Osteocyte (in vitro differentiated cells): ENCODE data around the gene SMAD5. TPM values are rescaled to one million over a fixed set of nuclear protein-coding genes. Genes with fewer than 3 reads are reported as not detected.

Source experiments
- DNase-seq: peaks from one replicate; pipeline ENCODE4 v3.0.0; 2021; ENCODE audit warnings: mixed read lengths; ENCODE audit not compliant: unreplicated experiment; ENCODE audit errors: extremely low spot score
- H3K27ac Mint-ChIP-seq: one replicate; pipeline ENCODE4 v1.8.0; 2021; ENCODE audit warnings: mild to moderate bottlenecking, mixed read lengths; ENCODE audit not compliant: unreplicated experiment
- H3K27me3 Mint-ChIP-seq: one replicate; pipeline ENCODE4 v1.8.0; 2021; ENCODE audit warnings: mixed read lengths; ENCODE audit not compliant: unreplicated experiment
- H3K36me3 Mint-ChIP-seq: one replicate; pipeline ENCODE4 v1.8.0; 2021; ENCODE audit warnings: mixed read lengths; ENCODE audit not compliant: unreplicated experiment
- H3K4me1 Mint-ChIP-seq: one replicate; pipeline ENCODE4 v1.8.0; 2021; ENCODE audit warnings: mixed read lengths; ENCODE audit not compliant: unreplicated experiment
- H3K4me3 Mint-ChIP-seq: one replicate; pipeline ENCODE4 v1.8.0; 2021; ENCODE audit warnings: mild to moderate bottlenecking, moderate library complexity, mixed read lengths; ENCODE audit not compliant: unreplicated experiment
- H3K9me3 Mint-ChIP-seq: one replicate; pipeline ENCODE4 v1.8.0; 2021; ENCODE audit warnings: mixed read lengths; ENCODE audit not compliant: unreplicated experiment
- total RNA-seq: library from RNA; stranded (reverse); gene quantifications from 2 replicates; pipeline ENCODE4 v1.2.1, GENCODE V29; 2021
- TF ChIP-seq, protein P1 (sequence below): fragments of 200-600 bp; sonication (generic); IDR thresholded peaks from 2 replicates; pipeline ENCODE4 v1.5.0; 2021; ENCODE audit warnings: antibody characterized with exemption, mild to moderate bottlenecking, moderate library complexity

Gene SMAD5
- total RNA-seq, 1 donor from 2014 or later, result 62.7 TPM

DNA sequence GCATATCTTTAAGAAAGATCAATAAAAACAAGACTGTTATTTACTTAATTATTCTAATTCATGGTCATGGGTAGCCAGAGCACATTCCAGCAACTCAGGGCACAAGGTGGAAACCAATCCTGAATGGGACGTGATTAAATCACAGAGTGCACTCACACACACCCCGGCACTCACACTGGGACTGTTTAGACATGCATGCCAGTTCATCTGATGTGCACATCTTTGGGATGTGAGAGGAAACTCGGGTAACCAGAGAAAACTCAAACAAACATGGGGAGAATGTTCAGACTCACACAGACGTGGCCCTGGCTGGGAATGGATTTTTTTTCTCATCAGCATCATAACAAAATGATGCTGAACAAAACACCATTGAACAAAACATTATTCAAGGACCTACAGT, 29.4 kb downstream of the SMAD5 start:
- Mint-ChIP-seq H3K4me1 (peaks cover 19% of the 10 kb centered on the region), H3K36me3 (peaks cover 35% of the 10 kb centered on the region), H3K27me3 (no peaks in the 10 kb centered on the region), H3K4me3 (no peak overlapping the region), H3K9me3 (no peaks in the 10 kb centered on the region), H3K27ac (no peak overlapping the region)
- TF ChIP-seq, protein P1, sequence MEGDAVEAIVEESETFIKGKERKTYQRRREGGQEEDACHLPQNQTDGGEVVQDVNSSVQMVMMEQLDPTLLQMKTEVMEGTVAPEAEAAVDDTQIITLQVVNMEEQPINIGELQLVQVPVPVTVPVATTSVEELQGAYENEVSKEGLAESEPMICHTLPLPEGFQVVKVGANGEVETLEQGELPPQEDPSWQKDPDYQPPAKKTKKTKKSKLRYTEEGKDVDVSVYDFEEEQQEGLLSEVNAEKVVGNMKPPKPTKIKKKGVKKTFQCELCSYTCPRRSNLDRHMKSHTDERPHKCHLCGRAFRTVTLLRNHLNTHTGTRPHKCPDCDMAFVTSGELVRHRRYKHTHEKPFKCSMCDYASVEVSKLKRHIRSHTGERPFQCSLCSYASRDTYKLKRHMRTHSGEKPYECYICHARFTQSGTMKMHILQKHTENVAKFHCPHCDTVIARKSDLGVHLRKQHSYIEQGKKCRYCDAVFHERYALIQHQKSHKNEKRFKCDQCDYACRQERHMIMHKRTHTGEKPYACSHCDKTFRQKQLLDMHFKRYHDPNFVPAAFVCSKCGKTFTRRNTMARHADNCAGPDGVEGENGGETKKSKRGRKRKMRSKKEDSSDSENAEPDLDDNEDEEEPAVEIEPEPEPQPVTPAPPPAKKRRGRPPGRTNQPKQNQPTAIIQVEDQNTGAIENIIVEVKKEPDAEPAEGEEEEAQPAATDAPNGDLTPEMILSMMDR, result no peak
- DNase-seq, result no peak

DNA sequence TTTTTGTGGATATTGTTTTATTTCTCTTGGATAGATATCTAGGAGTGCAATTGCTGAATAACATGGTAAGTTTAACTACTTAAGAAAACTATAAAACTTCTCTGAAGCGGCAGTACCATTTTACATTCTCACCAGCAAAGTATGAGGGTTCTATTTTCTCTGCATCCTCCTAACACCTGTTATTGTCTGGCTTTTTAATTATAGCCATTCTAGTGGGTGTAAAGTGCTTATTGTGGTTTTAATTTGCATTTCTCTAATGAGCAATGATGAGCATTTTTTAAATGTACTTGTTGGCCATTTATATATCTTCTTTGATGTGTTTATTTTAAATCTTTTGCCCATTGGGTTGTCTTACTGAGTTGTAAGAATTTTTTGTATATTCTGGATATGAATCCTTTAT, 31.6 kb downstream of the SMAD5 start:
- no peaks in the 10 kb centered on the region for H3K27me3 Mint-ChIP-seq
- TF ChIP-seq, protein P1, result no peak
- peaks cover 49% of the 10 kb centered on the region for H3K36me3 Mint-ChIP-seq
- no peak overlapping the region for H3K4me3 Mint-ChIP-seq
- DNase-seq, result no peak
- peaks cover 10% of the 10 kb centered on the region for H3K4me1 Mint-ChIP-seq
- no peak overlapping the region for H3K27ac Mint-ChIP-seq
- no peaks in the 10 kb centered on the region for H3K9me3 Mint-ChIP-seq

DNA sequence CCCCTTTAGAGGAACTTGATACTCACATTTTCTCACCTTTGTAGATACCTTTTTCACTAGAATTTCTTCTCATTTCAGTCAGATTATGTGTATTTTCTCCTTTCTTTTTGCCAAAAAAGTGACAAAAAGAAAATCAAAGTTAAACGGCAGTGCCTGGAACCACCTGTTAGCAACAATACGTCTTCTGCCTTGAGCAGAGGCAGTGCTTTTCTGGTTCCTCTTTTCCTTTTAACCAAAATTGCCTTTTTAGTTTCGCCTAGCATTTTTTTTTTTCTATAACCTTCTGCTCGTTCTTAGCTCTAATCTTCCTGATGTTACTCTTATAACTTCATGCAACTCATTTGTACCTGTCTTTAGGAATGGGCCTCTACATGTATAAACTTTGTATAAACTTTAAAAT, 34.3 kb downstream of the SMAD5 start:
- no peak for DNase-seq
- Mint-ChIP-seq H3K27me3 (no peaks in the 10 kb centered on the region), H3K27ac (no peak overlapping the region), H3K4me1 (no peaks in the 10 kb centered on the region), H3K36me3 (peaks cover 49% of the 10 kb centered on the region), H3K9me3 (no peaks in the 10 kb centered on the region), H3K4me3 (no peak overlapping the region)
- TF ChIP-seq, protein P1, result no peak

DNA sequence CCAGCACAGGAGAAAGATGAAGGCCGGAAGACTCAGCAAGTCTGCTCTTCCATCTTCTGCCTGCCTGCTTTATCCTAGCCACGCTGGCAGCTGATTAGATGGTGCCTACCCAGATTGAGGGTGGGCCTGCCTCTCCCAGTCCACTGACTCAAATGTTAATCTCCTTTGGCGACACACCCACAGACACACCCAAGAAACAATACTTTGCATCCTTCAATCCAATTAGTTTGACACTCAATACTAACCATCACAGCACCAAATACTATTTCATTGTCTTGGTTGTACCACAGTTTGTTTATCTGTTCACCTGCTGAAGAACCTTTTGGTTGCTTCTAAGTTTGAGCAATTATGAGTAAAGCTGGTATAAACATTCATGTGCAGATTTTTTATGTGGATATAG, 36.6 kb downstream of the SMAD5 start:
- Mint-ChIP-seq H3K4me1 (no peaks in the 10 kb centered on the region), H3K36me3 (peaks cover 43% of the 10 kb centered on the region), H3K27ac (no peak overlapping the region), H3K4me3 (no peak overlapping the region), H3K27me3 (no peaks in the 10 kb centered on the region), H3K9me3 (no peaks in the 10 kb centered on the region)
- DNase-seq, result no peak
- TF ChIP-seq, protein P1, result no peak

DNA sequence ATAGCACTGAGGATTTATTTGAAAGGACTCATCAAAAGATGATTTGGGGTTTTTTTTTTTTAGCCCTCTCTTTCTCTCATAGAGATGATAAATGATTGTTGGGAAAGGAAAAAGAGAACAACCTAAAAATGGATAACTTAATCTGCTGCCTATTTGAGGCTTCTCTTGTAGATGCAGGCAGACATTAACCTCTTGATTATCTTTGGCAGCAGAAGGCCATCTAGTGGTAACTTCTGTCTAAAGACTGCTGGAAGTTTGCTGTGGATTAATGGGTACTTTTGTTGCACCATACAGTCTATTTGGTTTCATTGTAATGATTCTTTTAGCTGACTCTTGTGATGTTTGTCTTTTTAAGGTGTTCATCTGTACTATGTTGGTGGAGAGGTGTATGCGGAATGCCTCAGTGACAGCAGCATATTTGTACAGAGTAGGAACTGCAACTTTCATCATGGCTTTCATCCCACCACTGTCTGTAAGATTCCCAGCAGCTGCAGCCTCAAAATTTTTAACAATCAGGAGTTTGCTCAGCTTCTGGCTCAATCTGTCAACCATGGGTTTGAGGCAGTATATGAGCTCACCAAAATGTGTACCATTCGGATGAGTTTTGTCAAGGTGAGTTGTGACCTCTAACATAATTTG, 41.5 kb downstream of the SMAD5 start:
- H3K4me1 Mint-ChIP-seq, result no peaks in the 10 kb centered on the region
- peak overlapping the region; percentile 9 for H3K27ac Mint-ChIP-seq
- TF ChIP-seq, protein P1, result peak; percentile 76
- no peaks in the 10 kb centered on the region for H3K9me3 Mint-ChIP-seq
- H3K27me3 Mint-ChIP-seq, result no peaks in the 10 kb centered on the region
- H3K36me3 Mint-ChIP-seq, result peaks cover 37% of the 10 kb centered on the region
- DNase-seq, result no peak
- H3K4me3 Mint-ChIP-seq, result no peak overlapping the region
